ENCODE results near the gene SSRP1. TPM values are rescaled to one million over a fixed set of nuclear protein-coding genes. Genes with fewer than 3 reads are reported as not detected.

SSRP1 gene
- total RNA-seq, 1 donor from 2014 or later: 186 TPM

GRCh38 chr11:57321388-57322255 lies 14.1 kb downstream of the SSRP1 start:
- Mint-ChIP-seq H3K9me3 (no peaks in the 10 kb centered on the region), H3K4me1 (peaks cover 49% of the 10 kb centered on the region), H3K27ac (peak overlapping the region; percentile 35), H3K36me3 (peaks cover 22% of the 10 kb centered on the region), H3K4me3 (peak overlapping the region; percentile 96), H3K27me3 (ENCODE audit: insufficient read depth, low read depth) (peaks cover 12% of the 10 kb centered on the region)
- peaks cover 38% of the 10 kb centered on the region for H3K4me1 ChIP-seq
- peak overlapping the region; percentile 94 for H3K4me2 ChIP-seq
- peaks cover 41% of the 10 kb centered on the region for H3F3A ChIP-seq (ENCODE audit: low read depth)
- H2AFZ ChIP-seq (replicated peaks): no peak overlapping the region
- no peak overlapping the region for H3K27ac ChIP-seq
- H3K9ac ChIP-seq: no peak overlapping the region
- H4K20me1 ChIP-seq (ENCODE audit: low read depth): peaks cover 61% of the 10 kb centered on the region
- H3K36me3 ChIP-seq: peaks cover 4% of the 10 kb centered on the region
- H3K79me2 ChIP-seq (ENCODE audit: low read depth): peaks cover 58% of the 10 kb centered on the region
- no peaks in the 10 kb centered on the region for H3K9me3 ChIP-seq (ENCODE audit: low read depth)
- DNase-seq (ENCODE audit: low spot score): no peak
- H3K4me3 ChIP-seq: peak overlapping the region; percentile 93
- no peaks in the 10 kb centered on the region for H3K27me3 ChIP-seq
- TF ChIP-seq EZH2 (IDR thresholded peaks at IDR 0.05): no peak
- no peak for TF ChIP-seq EZH2phosphoT487 (IDR thresholded peaks at IDR 0.05)
- TF ChIP-seq, protein P1, sequence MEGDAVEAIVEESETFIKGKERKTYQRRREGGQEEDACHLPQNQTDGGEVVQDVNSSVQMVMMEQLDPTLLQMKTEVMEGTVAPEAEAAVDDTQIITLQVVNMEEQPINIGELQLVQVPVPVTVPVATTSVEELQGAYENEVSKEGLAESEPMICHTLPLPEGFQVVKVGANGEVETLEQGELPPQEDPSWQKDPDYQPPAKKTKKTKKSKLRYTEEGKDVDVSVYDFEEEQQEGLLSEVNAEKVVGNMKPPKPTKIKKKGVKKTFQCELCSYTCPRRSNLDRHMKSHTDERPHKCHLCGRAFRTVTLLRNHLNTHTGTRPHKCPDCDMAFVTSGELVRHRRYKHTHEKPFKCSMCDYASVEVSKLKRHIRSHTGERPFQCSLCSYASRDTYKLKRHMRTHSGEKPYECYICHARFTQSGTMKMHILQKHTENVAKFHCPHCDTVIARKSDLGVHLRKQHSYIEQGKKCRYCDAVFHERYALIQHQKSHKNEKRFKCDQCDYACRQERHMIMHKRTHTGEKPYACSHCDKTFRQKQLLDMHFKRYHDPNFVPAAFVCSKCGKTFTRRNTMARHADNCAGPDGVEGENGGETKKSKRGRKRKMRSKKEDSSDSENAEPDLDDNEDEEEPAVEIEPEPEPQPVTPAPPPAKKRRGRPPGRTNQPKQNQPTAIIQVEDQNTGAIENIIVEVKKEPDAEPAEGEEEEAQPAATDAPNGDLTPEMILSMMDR (IDR thresholded peaks at IDR 0.05): no peak

DNA sequence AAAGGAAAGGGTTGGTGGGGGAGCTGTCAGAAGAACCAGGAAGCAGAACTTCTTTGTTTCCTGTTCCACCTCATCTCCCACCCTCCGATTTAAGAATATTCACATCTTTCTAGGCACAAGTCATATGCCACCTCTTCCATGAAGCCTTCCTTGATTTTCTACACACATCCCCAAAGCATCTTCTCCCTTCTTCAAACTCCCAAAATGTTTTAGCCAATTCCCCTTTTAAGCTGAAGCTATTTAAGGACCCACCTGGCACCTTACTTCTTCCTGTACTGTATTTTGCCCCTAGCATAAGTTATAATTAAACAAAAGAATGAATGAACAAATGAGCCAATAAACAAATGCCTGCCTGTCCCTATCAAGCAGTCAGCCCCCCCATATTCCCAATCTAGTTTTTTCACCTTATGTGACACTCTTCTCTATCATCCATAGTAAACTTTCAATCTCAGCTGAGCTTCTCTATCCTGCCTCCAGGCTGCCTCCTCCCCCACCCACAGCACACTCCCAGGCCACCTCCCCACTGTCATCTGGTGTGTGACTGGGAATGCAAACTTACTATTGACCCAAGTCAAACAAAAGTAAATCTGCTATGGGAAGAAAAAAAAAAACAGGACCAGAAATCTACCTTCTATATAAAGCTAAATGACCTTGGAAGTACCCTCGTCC lies 14.8 kb downstream of the SSRP1 start:
- Mint-ChIP-seq H3K27ac (no peak overlapping the region), H3K27me3 (ENCODE audit: insufficient read depth, low read depth) (peaks cover 12% of the 10 kb centered on the region), H3K4me1 (peaks cover 41% of the 10 kb centered on the region), H3K36me3 (peaks cover 16% of the 10 kb centered on the region), H3K4me3 (peak overlapping the region; percentile 96), H3K9me3 (no peaks in the 10 kb centered on the region)
- Histone ChIP-seq H3K4me3 (no peak overlapping the region), H3K4me2 (no peak overlapping the region), H2AFZ (replicated peaks) (no peak overlapping the region), H3F3A (ENCODE audit: low read depth) (peaks cover 33% of the 10 kb centered on the region), H3K36me3 (peaks cover 4% of the 10 kb centered on the region), H3K4me1 (peaks cover 34% of the 10 kb centered on the region), H3K27me3 (no peaks in the 10 kb centered on the region), H3K9me3 (ENCODE audit: low read depth) (no peaks in the 10 kb centered on the region), H3K79me2 (ENCODE audit: low read depth) (peaks cover 58% of the 10 kb centered on the region), H3K27ac (no peak overlapping the region), H3K9ac (no peak overlapping the region), H4K20me1 (ENCODE audit: low read depth) (peaks cover 68% of the 10 kb centered on the region)
- DNase-seq (ENCODE audit: low spot score): no peak
- TF ChIP-seq EZH2phosphoT487 (IDR thresholded peaks at IDR 0.05) (no peak), EZH2 (IDR thresholded peaks at IDR 0.05) (no peak)
- TF ChIP-seq, protein P1 (IDR thresholded peaks at IDR 0.05): no peak

DNA sequence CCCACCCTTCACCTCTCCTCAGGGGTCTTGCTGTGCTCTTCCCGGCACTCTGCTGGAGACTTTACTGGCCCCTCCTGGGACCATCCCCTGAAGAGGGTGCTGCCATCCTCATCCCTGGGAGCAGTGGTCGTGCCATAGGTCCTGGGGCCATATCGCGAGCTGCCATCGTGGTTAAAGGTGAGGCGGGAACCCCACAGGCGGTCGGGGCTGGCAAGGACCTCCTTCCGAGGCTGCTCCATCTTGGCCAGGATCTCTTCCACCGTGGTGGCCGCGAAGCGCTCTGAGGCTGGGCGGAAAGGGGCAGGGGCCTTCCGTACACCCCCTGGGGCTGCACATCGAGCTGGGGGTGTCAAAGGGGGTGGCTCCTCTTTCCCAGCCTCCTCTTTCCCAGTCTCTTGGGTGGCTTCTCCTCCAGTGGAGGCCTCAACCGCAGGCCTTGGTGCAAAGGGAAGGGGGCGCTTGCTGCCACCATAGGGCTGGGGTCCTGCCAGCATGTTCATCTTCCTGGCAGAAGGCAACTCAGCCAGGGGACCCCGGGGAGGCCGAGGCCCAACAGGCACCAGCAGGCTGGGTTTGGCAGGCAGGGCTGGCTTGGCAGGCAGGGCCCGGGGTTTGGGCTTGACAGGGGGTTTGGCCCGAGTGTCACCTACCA lies 15.5 kb downstream of the SSRP1 start:
- Histone ChIP-seq H3F3A (ENCODE audit: low read depth) (peaks cover 26% of the 10 kb centered on the region), H3K27ac (no peak overlapping the region), H2AFZ (replicated peaks) (no peak overlapping the region), H3K4me1 (peaks cover 28% of the 10 kb centered on the region), H3K36me3 (peaks cover 4% of the 10 kb centered on the region), H3K9me3 (ENCODE audit: low read depth) (no peaks in the 10 kb centered on the region), H4K20me1 (ENCODE audit: low read depth) (peaks cover 73% of the 10 kb centered on the region), H3K79me2 (ENCODE audit: low read depth) (peaks cover 58% of the 10 kb centered on the region), H3K4me3 (no peak overlapping the region), H3K27me3 (no peaks in the 10 kb centered on the region), H3K4me2 (no peak overlapping the region), H3K9ac (no peak overlapping the region)
- no peak for DNase-seq (ENCODE audit: low spot score)
- Mint-ChIP-seq H3K4me3 (no peak overlapping the region), H3K27ac (no peak overlapping the region), H3K4me1 (peaks cover 34% of the 10 kb centered on the region), H3K36me3 (peaks cover 15% of the 10 kb centered on the region), H3K9me3 (no peaks in the 10 kb centered on the region), H3K27me3 (ENCODE audit: insufficient read depth, low read depth) (peaks cover 12% of the 10 kb centered on the region)
- TF ChIP-seq EZH2 (IDR thresholded peaks at IDR 0.05): no peak
- TF ChIP-seq EZH2phosphoT487 (IDR thresholded peaks at IDR 0.05): no peak
- TF ChIP-seq, protein P1 (IDR thresholded peaks at IDR 0.05): no peak
